ENCODE data around the gene GTPBP6.
"Not testable (repeated sequence)": the region's sequence is repeated elsewhere in the genome, so short reads cannot be mapped to it uniquely, and the experiment has no call there.

The GTPBP6 gene

DNA sequence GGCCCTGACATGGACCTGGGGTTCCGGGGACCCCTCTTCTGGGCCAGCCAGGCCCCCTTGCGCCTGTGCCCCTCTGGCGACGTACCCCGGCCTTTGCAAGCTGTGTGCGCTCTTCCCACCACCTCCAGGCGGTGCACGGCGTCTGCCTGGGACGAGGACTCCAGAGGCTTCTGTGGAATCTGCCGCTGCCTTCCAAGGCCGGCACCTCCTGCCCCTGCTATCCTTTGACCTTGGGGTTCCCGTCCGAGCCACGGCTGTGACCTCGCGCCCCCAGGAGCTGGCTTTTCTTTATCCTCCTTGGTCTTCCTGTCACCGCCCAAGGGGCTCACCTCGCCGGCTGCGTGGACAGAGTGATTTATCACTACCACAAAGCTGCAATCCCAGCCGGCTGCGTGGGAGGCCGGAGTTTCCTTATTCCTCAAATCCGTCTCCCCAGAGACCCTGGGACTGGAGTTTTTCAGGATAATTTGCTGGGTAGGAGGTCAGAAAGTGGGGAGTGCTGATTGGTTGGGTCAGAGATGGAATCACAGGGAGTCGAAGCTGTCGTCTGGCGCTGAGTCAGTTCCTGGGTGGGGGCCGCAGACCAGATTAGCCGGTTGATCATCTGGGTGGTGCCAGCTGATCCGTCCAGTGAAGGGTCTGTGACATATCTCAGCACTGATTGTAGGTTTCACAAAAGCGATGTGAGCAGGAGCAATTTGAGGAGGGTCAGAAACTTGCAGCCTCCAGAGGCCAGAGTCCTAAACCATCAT lies 57.3 kb downstream of the GTPBP6 start:
- no peak for DNase-seq

DNA sequence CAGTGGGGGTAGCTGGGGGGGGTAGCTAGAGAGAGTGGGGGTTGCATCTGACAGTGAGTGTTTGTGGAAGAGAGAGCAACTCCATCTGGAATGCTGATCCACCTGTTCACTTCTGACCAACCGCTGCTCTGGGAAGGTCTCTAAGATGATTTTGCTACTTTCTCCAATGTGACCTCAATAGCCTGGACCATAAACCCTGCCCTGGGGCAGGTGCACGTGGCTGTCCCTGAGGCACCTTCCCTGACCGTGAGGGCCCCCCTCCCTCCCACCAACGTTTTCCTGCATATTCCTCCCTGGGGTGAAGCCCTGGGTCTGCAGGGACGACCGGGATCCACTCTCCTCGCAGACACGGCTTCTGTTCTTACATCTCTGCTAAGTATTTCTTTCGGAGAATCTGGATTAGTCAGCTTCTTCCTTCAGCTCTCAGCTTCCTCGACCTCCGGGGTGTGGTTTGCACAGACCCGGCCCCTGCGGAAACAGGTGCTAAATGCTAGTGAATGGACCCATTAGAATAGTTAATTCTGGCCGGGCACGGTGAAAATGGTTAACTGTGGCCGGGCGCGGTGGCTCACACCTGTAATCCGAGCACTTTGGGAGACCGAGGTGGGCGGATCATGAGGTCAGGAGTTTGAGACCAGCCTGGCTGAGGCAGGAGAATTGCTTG lies 58.8 kb downstream of the GTPBP6 start:
- no peak for DNase-seq

DNA sequence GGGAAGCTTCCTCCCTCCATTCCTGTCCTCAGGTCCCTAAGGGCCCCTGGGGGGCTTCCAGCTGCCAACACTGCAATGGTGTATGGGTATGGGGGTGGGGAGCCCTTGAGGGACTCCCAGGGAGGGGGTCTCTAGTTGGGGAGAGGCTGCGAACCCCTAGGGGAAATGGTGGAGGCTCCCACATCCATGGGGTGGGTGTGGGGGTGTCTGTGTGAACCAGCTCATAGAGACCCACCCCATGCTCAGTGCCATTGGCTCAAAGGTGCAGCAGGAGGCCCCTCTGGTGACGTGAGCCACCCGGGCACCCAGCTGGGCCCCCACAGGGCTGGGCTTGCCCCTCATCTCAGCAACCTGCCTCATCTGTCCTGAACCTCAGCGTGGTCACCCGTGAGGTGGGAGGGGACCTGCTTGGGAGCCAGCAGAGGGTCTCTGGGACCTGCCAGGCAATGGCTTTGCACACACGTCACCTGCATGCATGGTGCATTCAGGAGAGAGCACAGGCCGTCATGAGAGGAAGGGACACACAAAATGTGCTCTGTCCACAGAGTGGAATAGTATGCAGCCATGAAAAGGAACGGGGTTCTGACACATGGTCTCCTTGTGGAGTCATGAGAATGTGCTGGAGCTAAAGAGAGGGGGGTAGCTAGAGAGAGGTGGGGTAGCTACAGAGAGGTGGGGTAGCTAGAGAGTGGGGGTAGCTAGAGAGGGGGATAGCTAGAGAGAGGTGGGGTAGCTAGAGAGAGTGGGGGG lies 60.1 kb downstream of the GTPBP6 start:
- no peak for DNase-seq

DNA sequence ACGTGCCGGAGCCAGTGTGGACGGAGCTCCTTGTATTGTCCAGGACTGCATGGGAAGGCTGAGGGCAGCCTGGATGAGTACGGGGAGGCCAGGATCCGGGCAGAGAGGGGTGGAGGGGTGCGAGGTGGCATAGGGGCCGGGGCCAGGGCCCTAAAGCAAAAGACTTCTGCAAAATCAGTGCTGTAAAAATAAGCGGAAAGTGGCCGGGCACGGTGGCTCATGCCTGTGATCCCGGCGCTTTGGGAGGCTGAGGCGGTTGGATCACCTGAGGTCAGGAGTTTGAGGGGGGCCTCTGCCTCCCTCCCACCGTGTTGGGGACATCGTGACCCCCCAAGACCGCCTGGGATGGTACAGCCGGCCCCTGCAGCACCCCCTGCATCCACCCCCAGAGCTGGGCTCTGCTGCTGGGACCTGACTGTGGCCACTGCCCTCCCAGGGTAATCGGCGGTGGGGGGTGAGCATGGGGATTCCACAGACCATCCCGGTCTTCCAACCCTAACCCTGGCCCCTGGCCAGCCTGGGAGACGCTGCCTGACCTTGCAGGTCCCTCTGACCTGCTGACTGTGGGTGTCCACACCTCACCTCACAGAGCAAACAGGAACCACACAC lies 60.8 kb downstream of the GTPBP6 start:
- DNase-seq: no peak

DNA sequence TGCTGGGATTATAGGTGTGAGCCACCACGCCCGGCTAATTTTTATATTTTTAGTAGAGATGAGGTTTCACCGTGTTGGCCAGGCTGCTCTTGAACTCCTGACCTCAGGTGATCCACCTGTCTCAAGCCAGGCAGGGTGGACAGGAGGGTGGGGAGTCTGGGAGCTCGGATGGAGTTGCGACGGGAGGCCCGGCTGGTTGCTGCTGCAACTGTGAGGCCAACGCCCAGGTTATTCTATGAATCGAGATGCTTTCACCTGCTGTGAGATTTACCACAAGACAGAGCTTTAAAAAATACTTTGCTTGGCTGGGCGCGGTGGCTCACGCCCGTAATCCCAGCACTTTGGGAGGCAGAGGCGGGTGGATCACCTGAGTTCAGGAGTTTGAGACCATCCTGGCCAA lies 61.5 kb downstream of the GTPBP6 start:
- DNase-seq: not testable (repeated sequence)

DNA sequence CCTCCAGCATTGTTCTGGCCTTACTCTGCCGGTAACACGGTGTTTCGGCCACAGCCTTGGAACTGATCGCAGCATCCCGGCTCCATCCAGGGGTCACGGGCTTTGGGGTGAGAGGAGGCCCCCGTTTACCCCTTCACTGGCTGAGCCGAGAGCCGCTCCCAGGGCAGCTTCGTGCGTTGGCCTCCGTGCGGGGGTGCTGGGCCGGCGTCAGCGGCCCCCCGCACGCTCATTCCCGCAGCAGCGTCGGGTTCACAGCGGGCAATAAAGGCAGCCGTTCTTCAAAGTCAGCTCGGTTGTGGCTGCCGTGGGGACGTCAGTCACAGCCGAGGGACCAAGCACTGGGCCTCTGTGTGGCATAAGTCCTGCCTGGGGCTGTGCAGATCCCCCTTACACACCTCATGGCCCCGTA lies 62.7 kb downstream of the GTPBP6 start:
- DNase-seq: no peak
